ENCODE measurements around the gene CLEC20A.

The CLEC20A gene

GRCh38 chr1:178496410-178497135 lies at the start of gene CLEC20A:
Gene CLEC20A, minus strand, starts transcription at chr1:178496964. Its CDS starts 25 bp downstream, at chr1:178496939.
- no peak for DNase-seq (ENCODE audit: extremely low spot score, insufficient read length, low read depth)
- no peak for FAIRE-seq

DNA sequence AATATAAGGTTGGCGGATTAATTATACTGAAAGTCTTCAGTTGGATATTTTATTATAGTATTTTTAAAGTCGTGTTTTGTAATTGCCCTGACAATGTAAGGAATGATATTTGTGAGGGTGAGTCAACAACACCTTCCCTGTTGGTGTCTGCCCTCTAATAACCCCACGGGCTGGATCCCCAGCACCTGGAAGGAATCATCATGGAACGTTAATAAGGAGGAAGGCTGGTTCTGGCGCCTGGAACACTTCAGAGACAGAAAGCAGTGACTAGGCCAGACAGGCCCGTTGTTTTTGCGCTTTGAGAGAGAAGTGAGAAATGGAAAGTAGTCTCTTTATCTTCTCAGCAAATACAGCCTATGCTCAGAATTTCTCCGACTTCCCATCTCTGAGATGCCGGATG lies 47.8 kb upstream of the CLEC20A start:
- no peak for FAIRE-seq
- no peak for DNase-seq (ENCODE audit: extremely low spot score, insufficient read length, low read depth)

DNA sequence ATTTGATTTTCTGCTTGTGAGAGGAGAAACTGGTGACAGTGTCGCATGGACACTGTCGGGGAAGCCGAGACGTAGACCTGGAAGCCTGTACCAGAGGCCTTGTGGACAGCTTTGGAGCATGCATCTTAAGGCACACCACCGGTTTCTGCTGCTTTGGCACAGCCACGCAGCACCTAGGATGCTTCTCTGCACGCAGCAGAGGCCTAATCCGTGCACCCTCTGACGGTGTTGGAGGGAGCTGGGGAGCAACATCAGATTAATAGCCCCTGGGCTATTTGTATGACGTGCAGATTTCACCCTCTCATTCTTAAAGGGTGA lies 46.5 kb upstream of the CLEC20A start:
- DNase-seq (ENCODE audit: extremely low spot score, insufficient read length, low read depth) (peak; percentile 20), FAIRE-seq (no peak)

DNA sequence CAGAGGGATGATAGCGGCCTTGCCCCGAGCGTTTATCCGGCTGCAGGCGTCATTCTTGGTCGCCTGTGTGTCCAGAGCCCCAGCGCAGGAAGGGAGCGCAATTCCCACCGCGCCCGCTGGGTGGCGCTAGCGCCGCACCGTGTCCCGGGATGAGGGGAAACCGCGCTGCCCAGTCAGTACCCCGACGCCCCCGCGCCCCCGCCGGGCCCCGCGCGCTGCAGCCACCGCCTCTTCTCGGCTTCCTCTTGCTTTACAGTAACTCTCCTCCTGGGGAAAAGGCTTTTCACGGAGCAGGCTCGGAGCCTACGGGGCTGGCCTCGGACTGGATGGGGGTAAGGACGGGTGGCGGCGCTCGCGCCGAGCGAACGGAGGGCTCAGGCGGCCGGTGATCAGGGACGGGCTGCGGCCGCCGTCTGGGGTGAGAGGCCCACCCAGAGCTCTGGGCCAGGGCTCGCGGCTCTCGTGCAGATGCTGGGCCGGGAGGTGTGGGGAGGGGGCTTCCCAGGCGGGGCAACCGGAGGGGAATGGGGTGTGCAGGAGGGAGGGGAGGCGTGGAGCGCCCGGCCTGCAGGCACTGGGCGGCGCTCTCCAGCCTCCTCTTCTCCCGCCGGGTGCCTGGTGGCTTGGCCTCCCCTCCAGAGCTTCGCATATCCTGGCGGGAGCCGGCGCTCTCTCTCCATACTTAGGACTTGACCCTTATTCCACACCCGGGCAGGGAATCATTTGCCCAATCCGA lies 46.0 kb upstream of the CLEC20A start:
- FAIRE-seq (peak; percentile 47), DNase-seq (ENCODE audit: extremely low spot score, insufficient read length, low read depth) (peak; percentile 78)

GRCh38 chr1:178541829-178542553 lies 45.2 kb upstream of the CLEC20A start:
- DNase-seq (ENCODE audit: extremely low spot score, insufficient read length, low read depth) (peak; percentile 45), FAIRE-seq (peak; percentile 80)

DNA sequence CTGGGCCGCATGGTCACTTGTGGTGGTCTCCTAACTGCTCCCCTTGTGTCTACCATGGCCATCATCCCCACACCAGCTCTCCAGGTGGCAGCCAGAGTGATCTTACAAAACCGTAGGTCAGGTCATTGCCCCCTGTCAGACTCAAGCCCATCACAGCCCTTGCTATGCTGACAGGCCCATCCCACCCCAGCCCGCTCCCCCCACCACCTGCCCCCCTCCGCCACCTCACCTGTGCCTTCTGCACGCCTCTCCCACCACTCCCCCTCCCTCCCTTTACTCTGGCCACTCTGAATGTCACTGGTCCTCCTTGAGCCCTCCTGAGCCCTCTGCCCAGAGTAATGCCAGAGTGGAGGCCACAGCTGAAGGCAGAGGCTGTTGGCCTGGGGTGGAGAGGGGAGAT lies 44.6 kb upstream of the CLEC20A start:
- DNase-seq (ENCODE audit: extremely low spot score, insufficient read length, low read depth): no peak
- no peak for FAIRE-seq

DNA sequence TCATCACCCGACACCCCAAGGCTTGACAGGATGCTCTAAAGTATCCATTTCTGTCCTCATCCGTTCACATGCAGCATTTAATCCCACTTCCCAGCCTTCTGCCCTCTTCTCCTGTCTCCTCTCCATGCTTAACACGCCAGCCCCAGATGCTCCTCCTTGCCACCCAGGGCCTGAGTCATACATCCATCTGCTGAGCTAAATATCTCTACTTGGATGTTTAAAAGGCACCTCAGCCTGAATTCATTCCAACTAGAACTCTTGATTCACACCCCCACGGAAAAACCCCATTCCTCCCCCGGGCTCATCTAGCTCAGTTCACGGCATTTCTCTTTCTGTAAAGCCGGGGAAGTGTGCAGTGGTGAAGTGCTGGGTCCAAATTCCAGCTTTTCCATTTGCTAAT lies 43.9 kb upstream of the CLEC20A start:
- FAIRE-seq: no peak
- DNase-seq (ENCODE audit: extremely low spot score, insufficient read length, low read depth): no peak

- FAIRE-seq (no peak), DNase-seq (ENCODE audit: extremely low spot score, insufficient read length, low read depth) (no peak)
Observed at GRCh38 chr1:178540204-178540603, 43.4 kb upstream of the CLEC20A start.

- DNase-seq (ENCODE audit: extremely low spot score, insufficient read length, low read depth) (no peak), FAIRE-seq (no peak)
Observed at GRCh38 chr1:178539291-178539690, 42.5 kb upstream of the CLEC20A start.

GRCh38 chr1:178538192-178538916 lies 41.6 kb upstream of the CLEC20A start:
- FAIRE-seq: no peak
- DNase-seq (ENCODE audit: extremely low spot score, insufficient read length, low read depth): no peak

DNA sequence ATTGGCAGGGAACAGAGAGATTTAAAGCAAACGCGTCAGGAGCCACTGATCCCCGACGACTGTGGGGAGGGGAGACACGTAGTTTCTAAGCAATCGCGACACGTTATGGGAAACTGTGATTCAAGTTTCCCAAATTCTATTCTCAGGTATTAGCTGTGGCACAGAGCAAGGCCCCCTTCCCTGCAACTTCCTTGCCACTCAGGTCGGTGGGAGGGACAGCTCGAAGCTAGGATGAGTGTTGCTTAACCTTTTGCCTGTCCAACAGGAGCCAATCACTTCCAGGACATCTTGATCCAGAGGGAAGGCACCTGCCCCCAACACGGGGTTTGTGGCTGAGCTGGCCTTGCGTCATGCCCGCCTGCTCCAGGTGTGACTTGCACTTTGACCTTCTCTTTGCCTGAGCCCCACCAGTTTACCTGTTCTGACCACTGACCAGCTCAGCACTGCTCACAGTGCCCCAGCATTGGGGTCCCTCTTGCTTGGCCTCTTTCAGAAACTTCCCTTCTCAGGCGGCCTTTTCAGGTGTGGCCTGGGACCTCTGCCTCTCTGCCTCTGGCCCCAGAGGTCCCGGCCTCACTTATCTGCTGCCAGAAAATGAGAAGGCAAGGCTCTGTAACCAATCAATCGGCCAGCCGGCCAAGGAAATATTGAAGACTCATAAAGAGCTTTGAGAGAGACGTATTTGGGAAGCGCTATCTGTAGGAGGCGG lies 40.8 kb upstream of the CLEC20A start:
- FAIRE-seq: no peak
- no peak for DNase-seq (ENCODE audit: extremely low spot score, insufficient read length, low read depth)

DNA sequence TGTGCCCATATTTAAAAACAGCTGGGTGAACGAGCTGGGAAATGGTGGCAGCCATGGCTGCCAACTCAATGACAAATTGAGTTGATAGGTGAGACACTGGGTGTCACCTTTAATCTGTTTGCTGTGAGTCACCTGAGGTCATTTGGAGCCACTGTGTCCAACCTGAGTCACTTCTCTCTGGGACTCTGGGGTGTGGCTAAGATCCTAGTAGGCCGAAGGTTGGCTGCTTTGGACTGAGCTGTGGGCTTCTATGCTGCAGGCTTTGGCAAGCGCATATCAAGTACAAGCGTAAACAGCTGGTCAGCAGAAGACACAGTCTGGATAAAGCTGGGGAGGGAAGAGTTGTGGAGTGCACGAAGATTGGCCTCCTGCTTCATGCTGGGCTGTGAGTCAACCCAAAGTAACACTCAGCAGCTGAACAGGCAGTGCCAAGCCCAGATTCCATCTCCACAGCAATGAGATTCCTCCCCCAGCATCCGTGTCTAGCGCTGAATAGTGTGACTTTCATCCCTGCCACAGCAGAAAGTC lies 40.1 kb upstream of the CLEC20A start:
- DNase-seq (ENCODE audit: extremely low spot score, insufficient read length, low read depth) (no peak), FAIRE-seq (no peak)

DNA sequence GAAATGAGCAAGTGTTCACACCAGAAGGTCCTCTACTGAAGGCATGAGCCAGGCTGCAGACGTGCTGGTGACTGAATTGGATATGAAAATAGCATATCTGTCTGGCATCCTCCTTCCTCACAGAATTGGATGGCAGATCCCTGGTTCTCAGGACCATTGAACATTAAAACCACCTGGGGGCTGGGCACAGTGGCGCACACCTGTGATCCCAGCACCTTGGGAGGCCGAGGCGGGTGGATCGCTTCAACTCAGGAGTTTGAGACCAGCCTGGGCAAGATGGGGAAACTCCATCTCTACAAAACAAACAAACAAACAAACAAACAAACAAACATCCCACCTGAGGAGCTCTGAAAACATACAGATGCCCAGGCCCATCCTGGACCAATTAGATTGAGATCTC lies 39.6 kb upstream of the CLEC20A start:
- FAIRE-seq (no peak), DNase-seq (ENCODE audit: extremely low spot score, insufficient read length, low read depth) (no peak)

DNA sequence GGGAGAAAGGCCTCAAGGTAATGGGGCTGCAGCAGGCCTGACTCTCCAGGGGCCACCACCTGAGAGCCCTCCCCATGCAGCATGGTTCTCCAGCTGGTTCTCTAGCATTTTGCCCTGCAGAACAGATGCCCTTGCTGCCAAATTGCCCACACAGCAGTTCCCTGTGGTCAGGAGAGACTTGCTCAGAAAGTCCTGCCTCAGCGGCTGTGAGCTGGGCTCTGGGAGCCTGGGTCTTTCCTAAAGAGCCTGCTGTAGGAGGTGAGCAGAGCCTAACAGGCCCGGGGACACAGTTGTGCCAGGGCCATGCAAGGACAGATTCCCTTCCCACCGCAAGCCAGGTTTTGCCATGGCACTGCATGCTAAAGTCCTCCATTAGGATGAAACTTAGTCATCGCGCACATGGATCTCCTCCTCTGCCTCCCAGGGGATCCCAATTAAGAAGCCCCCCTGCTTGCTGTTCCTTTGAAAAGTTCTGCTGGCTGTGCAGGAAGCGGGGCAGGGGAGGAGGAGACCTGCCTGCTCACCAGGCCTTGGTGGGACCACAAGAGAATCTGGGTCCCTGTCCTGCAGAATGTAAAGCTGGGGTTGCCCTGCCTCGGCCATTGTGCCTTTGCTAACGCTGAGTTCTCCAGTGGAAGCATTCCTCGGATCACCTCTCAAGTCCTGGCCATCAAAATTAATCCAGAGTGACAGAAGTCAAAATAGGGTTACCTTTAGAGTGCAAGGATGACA lies 37.5 kb upstream of the CLEC20A start:
- no peak for DNase-seq (ENCODE audit: extremely low spot score, insufficient read length, low read depth)
- FAIRE-seq: no peak

- FAIRE-seq: no peak
Observed at GRCh38 chr1:178533121-178533946, 36.6 kb upstream of the CLEC20A start.

DNA sequence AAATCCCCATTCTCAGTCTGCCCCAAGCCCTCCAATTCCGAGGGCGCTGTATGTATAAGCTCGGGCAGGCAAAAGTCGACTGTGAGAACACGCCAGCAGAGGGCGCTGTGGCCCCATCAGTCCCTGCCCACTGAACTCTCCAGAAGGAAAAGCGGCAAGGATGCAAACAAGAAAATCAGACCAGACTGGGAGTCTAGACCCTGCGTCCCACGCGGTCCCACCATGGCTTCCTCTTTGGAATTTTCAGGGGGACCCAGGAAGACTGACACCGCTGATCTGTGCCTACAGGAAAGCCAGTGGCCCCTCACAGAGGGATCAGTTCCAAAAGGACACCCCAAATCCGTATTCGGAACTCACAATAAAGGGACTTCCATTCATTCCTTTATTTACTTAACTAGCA lies 35.6 kb upstream of the CLEC20A start:
- DNase-seq (ENCODE audit: extremely low spot score, insufficient read length, low read depth) (peak; percentile 71), FAIRE-seq (peak; percentile 91)

More at GRCh38 chr1:178533121-178533946, 36.6 kb upstream of the CLEC20A start:
- DNase-seq (ENCODE audit: extremely low spot score, insufficient read length, low read depth): no peak

GRCh38 chr1:178531887-178532286 lies 35.1 kb upstream of the CLEC20A start:
- no peak for DNase-seq (ENCODE audit: extremely low spot score, insufficient read length, low read depth)
- no peak for FAIRE-seq

DNA sequence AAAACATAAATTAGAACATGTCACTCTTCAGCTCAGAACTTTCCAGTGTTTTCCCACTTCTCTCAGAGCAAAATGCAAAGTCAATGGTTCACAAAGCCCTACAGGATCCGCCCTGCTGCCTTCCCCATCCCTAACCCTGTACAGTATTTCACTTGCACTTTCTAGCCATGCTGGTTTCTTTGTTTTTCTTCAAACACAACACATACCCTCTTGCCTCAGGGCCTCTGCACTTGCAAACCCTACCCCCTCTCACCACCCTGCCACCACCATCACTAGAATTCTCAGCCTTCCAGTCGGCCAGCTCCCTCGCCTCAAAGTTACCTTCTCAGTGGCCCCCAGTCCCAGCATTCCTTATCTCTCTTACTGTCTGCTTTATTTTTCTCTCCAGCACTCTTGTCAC lies 33.7 kb upstream of the CLEC20A start:
- DNase-seq (ENCODE audit: extremely low spot score, insufficient read length, low read depth) (no peak), FAIRE-seq (no peak)
